ENCODE measurements around the gene CST5.
"Not testable (repeated sequence)": the region's sequence is repeated elsewhere in the genome, so short reads cannot be mapped to it uniquely, and the experiment has no call there.

The CST5 gene

DNA sequence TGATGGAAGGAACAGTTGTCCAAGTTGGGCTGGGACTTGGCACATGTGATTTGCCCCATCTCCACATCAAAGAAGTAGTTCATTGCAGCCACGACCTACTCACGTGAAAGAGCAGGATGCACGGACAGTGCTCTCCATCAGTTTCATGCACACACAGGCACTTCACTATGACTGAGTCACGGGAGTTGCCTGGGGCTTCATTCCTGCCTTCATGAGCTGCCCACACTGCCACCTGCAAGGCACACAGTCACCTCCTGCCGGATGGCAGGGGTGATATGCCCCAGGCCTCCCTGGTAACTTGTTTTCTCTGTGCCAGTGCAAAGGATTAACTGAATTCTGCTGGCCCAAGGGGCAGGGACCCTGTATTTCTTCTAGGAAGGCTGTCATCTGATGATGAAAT, 22.8 kb downstream of the CST5 start:
- POLR2A ChIA-PET, result no interaction called here
- no peak for TF ChIP-seq ZNF384 (IDR thresholded peaks at IDR 0.05)
- TF ChIP-seq FOXK2 (IDR thresholded peaks at IDR 0.05), result no peak
- TF ChIP-seq SP1 (IDR thresholded peaks at IDR 0.05), result no peak
- TF ChIP-seq NFRKB (IDR thresholded peaks at IDR 0.05), result no peak
- no peak for TF ChIP-seq ELF4 (IDR thresholded peaks at IDR 0.05)
- no peak for TF ChIP-seq CTBP1 (IDR thresholded peaks at IDR 0.05; ENCODE audit: borderline replicate concordance)
- TF ChIP-seq LEF1 (IDR thresholded peaks at IDR 0.05; ENCODE audit: borderline replicate concordance), result no peak
- no peak for TF ChIP-seq BHLHE40 (IDR thresholded peaks at IDR 0.05; ENCODE audit: borderline replicate concordance)
- no peak for TF ChIP-seq ARNT (IDR thresholded peaks at IDR 0.05)
- no peak for TF ChIP-seq FOXA1 (IDR thresholded peaks at IDR 0.05)
- TF ChIP-seq HDGF (IDR thresholded peaks at IDR 0.05; ENCODE audit: borderline replicate concordance), result no peak
- no peak for DNase-seq (ENCODE audit: extremely low spot score)
- CTCF ChIA-PET, result no interaction called here

DNA sequence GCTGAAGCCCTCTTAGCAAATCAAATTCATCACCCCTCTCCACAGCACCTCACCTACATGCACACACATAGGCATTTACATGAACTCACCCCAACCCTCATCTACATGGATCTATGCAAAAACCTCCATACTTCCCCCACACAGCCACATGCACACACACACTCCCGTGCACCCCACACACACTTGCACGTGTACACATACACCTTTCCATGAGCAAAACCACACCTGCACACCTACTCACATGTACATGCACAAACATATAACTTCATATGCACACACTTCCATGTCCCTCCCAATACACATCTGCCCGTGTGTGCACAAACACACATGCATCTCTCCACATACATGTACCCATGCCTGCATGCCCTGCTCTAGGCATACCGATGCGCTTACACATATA, 23.3 kb downstream of the CST5 start:
- no peak for DNase-seq (ENCODE audit: extremely low spot score)

DNA sequence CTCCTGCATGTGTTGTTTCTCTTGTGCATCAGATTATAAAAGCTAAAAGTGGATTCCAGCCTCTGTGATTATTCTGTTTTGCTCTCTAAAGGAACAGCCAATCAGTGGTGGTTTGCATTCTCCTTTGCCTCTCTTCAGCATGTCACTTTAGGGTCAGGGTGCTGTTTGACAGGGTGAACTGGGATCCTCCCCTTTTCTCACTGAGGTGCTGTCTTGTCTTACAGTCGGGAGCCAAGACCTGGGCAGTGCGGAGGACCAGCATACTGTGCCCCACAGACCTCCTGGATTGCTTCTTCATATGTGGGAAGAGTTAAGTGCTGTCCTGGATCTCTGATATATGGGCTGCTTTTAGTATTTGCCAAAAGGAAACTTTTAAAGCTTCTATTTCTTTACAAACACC, 37.9 kb downstream of the CST5 start:
- DNase-seq (ENCODE audit: extremely low spot score), result no peak
- ChIA-PET POLR2A (no interaction called here), CTCF (no interaction called here)
- TF ChIP-seq NFRKB (IDR thresholded peaks at IDR 0.05), result no peak
- TF ChIP-seq, protein P1, sequence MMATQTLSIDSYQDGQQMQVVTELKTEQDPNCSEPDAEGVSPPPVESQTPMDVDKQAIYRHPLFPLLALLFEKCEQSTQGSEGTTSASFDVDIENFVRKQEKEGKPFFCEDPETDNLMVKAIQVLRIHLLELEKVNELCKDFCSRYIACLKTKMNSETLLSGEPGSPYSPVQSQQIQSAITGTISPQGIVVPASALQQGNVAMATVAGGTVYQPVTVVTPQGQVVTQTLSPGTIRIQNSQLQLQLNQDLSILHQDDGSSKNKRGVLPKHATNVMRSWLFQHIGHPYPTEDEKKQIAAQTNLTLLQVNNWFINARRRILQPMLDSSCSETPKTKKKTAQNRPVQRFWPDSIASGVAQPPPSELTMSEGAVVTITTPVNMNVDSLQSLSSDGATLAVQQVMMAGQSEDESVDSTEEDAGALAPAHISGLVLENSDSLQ (IDR thresholded peaks at IDR 0.05), result no peak
- no peak for TF ChIP-seq FOXK2 (IDR thresholded peaks at IDR 0.05)
- no peak for TF ChIP-seq ARNT (IDR thresholded peaks at IDR 0.05)
- no peak for TF ChIP-seq FOXA1 (IDR thresholded peaks at IDR 0.05)
- TF ChIP-seq HDGF (IDR thresholded peaks at IDR 0.05; ENCODE audit: borderline replicate concordance), result no peak
- no peak for TF ChIP-seq CTBP1 (IDR thresholded peaks at IDR 0.05; ENCODE audit: borderline replicate concordance)
- TF ChIP-seq SUZ12 (IDR thresholded peaks at IDR 0.05), result no peak
- TF ChIP-seq ZNF384 (IDR thresholded peaks at IDR 0.05), result no peak
- no peak for TF ChIP-seq SP1 (IDR thresholded peaks at IDR 0.05)
- TF ChIP-seq FOXM1 (IDR thresholded peaks at IDR 0.05; ENCODE audit: borderline replicate concordance), result no peak
- TF ChIP-seq LEF1 (IDR thresholded peaks at IDR 0.05; ENCODE audit: borderline replicate concordance), result no peak

More for the DNA sequence above, 23.3 kb downstream of the CST5 start:
- no peak for TF ChIP-seq LEF1 (IDR thresholded peaks at IDR 0.05; ENCODE audit: borderline replicate concordance)
- no peak for TF ChIP-seq SP1 (IDR thresholded peaks at IDR 0.05)
- no peak for TF ChIP-seq TARDBP (IDR thresholded peaks at IDR 0.05)
- no peak for TF ChIP-seq NFRKB (IDR thresholded peaks at IDR 0.05)
- CTCF ChIA-PET, result no interaction called here
- POLR2A ChIA-PET, result no interaction called here

DNA sequence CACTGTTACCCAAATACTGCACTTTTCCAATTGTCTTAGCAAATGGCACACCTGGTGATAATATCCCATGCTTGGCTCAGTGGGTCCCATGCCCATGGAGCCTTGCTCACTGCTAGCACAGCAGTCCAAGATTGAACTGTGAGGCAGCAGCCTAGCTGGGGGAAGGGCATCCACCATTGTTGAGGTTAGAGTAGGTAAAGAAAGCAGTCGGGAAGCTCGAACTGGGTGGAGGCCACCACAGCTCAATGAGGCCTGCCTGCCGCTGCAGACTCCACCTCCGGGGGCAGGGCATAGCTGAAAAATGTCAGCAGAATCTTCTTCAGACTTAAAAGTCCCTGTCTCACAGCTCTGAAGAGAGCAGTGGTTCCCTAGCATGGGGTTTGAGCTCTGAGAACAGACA, 43.8 kb downstream of the CST5 start:
- DNase-seq (ENCODE audit: extremely low spot score), result no peak
- CTCF ChIA-PET, result no interaction called here

DNA sequence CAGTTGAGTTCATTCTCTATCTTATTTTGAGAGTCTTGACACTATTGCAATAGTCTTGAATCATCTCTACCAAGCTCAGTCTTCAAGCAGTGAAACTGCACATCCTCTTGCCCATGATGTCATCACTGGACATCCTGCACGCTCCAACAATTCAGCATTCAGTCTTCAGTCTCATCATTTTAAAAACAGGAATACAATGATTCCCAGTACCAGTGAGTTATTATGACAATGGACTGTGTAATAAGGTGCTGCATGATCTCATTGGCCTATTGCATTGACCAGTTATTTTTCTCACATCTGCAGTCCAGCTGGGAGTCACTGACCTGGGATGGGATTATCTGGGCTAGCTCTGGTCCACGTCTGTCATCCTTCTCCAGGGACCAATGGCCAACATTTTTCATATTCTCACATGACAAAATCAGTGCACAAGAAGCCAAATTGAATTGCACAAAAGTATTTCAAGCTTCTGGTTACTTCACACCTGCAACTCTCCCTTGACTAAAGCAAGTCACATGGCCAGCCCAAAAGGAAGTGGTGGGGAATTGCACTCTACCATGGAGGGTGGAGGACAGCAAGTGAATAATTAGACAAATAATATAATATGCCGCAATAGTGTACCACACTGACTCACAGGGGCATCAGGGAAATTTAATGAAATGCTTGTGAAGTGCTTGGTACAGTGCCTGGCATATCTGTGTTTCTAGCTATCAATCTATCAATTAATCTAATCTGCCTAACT, 46.6 kb downstream of the CST5 start:
- no peak for DNase-seq (ENCODE audit: extremely low spot score)
- POLR2A ChIA-PET, result no interaction called here
- TF ChIP-seq, protein P1 (IDR thresholded peaks at IDR 0.05), result no peak
- TF ChIP-seq L3MBTL2 (conservative IDR thresholded peaks at IDR 0.05) (no peak), ARNT (IDR thresholded peaks at IDR 0.05) (no peak), SUZ12 (IDR thresholded peaks at IDR 0.05) (no peak), FOXM1 (IDR thresholded peaks at IDR 0.05; ENCODE audit: borderline replicate concordance) (no peak), ELF4 (IDR thresholded peaks at IDR 0.05) (no peak), HDGF (IDR thresholded peaks at IDR 0.05; ENCODE audit: borderline replicate concordance) (no peak), NFRKB (IDR thresholded peaks at IDR 0.05) (no peak), FOXA1 (IDR thresholded peaks at IDR 0.05) (no peak), TARDBP (IDR thresholded peaks at IDR 0.05) (no peak), SP1 (IDR thresholded peaks at IDR 0.05) (no peak), FOXK2 (IDR thresholded peaks at IDR 0.05) (no peak)
- CTCF ChIA-PET, result no interaction called here

More for the DNA sequence above, 43.8 kb downstream of the CST5 start:
- no peak for TF ChIP-seq BHLHE40 (IDR thresholded peaks at IDR 0.05; ENCODE audit: borderline replicate concordance)
- no peak for TF ChIP-seq L3MBTL2 (conservative IDR thresholded peaks at IDR 0.05)
- TF ChIP-seq NFRKB (IDR thresholded peaks at IDR 0.05), result no peak
- no peak for TF ChIP-seq FOXM1 (IDR thresholded peaks at IDR 0.05; ENCODE audit: borderline replicate concordance)
- TF ChIP-seq ELF4 (IDR thresholded peaks at IDR 0.05), result no peak
- no peak for TF ChIP-seq ZNF384 (IDR thresholded peaks at IDR 0.05)
- no peak for TF ChIP-seq ARNT (IDR thresholded peaks at IDR 0.05)
- no peak for TF ChIP-seq TARDBP (IDR thresholded peaks at IDR 0.05)
- no peak for TF ChIP-seq FOXA1 (IDR thresholded peaks at IDR 0.05)
- TF ChIP-seq SUZ12 (IDR thresholded peaks at IDR 0.05), result no peak
- TF ChIP-seq FOXK2 (IDR thresholded peaks at IDR 0.05), result no peak
- no peak for TF ChIP-seq LEF1 (IDR thresholded peaks at IDR 0.05; ENCODE audit: borderline replicate concordance)
- POLR2A ChIA-PET, result no interaction called here

DNA sequence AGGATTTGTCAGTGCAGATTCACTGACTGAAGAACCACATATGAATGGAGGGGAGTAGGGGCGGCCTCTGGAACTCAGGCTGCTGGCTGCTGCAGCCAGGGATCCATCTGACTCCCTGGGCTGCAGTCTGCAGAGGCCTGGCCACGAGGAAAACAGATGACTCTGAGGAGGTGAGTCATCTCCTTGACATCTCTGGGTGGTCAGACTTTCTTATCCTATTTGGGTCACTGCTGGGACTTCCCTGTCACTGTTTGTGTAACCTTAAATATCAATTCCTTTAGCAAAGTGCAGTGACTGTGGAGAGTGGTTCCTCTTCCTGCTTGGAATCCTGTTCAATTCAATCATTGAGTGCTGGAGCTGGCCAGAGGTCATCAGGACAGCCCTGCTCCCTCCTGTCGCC, 47.6 kb downstream of the CST5 start:
- DNase-seq (ENCODE audit: extremely low spot score); CTCF ChIA-PET; POLR2A ChIA-PET: not testable (repeated sequence)

DNA sequence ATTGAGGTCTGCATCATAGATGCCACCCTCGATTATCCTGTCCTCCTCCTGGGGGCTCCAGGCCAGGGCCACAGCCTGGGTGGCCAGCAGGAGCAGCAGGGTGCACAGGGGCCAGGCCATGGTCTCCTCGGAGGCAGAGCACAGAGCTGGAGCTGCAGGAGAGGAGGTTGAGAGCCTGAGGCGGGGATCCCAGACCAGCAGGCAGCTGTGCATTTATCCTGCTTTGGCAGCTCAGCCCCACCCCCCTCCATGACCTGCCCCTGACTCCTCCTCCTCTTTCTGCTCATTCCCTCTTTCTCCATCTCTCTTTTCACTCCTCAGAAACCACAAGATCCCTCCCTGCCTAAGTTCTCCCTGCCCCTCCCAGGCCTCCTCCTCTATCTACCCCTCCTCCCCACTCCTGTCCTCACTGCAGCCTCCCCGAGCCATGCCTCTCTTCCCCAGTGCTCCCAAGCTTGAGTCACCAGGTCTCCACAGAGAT, 53.0 kb downstream of the CST5 start, which contains the start of gene CST2:
Gene CST2 (minus strand): TSS at position 189 of the 481 bp plus-strand sequence. CDS start 69 bp downstream, at position 120.
- DNase-seq (ENCODE audit: extremely low spot score), result no peak
- ChIA-PET CTCF (no interaction called here), POLR2A (no interaction called here)
- no peak for TF ChIP-seq CTBP1 (IDR thresholded peaks at IDR 0.05; ENCODE audit: borderline replicate concordance)
- no peak for TF ChIP-seq BHLHE40 (IDR thresholded peaks at IDR 0.05; ENCODE audit: borderline replicate concordance)
- TF ChIP-seq LEF1 (IDR thresholded peaks at IDR 0.05; ENCODE audit: borderline replicate concordance), result no peak
- TF ChIP-seq ARNT (IDR thresholded peaks at IDR 0.05), result no peak
- TF ChIP-seq FOXM1 (IDR thresholded peaks at IDR 0.05; ENCODE audit: borderline replicate concordance), result no peak
- TF ChIP-seq SUZ12 (IDR thresholded peaks at IDR 0.05), result no peak
- no peak for TF ChIP-seq NFRKB (IDR thresholded peaks at IDR 0.05)
- TF ChIP-seq HDGF (IDR thresholded peaks at IDR 0.05; ENCODE audit: borderline replicate concordance), result no peak
- TF ChIP-seq, protein P1 (IDR thresholded peaks at IDR 0.05), result no peak

Measured in HEK293T (cell line).